Loucy (cell line): ENCODE measurements around the gene TSSK6.

Experiments used
- EZH2phosphoT487 ChIP-seq: fragments of 200-600 bp; IDR thresholded peaks from 2 replicates; pipeline ENCODE4 v1.6.1; 2018; ENCODE audit warnings: antibody characterized with exemption, mild to moderate bottlenecking, moderate library complexity, borderline replicate concordance
- TF ChIP-seq, protein P1 (sequence below): fragments of 200-600 bp; sonication (generic); conservative IDR thresholded peaks from 2 replicates; pipeline ENCODE4 v1.5.1; 2014; ENCODE audit warnings: mild to moderate bottlenecking, antibody characterized with exemption, low read length

DNA sequence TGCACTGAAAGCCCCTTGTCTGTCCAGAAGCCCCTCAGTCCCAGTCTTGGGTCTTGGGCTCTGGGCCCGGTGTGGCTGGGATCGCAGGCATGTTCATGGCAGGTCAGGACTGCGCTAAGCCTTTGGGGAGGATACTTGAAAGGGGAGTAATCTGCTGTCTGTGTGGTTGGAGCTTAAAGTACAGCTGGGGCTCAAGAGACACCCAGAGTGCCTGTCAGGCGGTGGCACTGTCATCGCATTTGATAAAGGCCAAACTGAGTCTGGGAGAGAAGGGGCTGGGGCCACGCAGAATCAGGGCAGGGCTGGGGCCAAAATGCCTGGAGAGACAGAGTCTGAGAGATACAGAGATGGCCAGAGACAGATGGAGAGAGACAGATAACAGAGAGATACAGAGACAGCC, 18.5 kb upstream of the TSSK6 start:
- TF ChIP-seq, protein P1, sequence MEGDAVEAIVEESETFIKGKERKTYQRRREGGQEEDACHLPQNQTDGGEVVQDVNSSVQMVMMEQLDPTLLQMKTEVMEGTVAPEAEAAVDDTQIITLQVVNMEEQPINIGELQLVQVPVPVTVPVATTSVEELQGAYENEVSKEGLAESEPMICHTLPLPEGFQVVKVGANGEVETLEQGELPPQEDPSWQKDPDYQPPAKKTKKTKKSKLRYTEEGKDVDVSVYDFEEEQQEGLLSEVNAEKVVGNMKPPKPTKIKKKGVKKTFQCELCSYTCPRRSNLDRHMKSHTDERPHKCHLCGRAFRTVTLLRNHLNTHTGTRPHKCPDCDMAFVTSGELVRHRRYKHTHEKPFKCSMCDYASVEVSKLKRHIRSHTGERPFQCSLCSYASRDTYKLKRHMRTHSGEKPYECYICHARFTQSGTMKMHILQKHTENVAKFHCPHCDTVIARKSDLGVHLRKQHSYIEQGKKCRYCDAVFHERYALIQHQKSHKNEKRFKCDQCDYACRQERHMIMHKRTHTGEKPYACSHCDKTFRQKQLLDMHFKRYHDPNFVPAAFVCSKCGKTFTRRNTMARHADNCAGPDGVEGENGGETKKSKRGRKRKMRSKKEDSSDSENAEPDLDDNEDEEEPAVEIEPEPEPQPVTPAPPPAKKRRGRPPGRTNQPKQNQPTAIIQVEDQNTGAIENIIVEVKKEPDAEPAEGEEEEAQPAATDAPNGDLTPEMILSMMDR = no peak
- TF ChIP-seq EZH2phosphoT487 = no peak
